CD4-positive, alpha-beta T cell treated with Interleukin-15 for 1 hour (primary cell): ENCODE measurements around the gene TOMM70.
"Not testable (repeated sequence)": the region's sequence is repeated elsewhere in the genome, so short reads cannot be mapped to it uniquely, and the experiment has no call there.

Source experiments
- DNase-seq: peaks from one replicate; pipeline ENCODE4 v3.0.0-alpha.2; 2020

TOMM70 gene

GRCh38 chr3:100400780-100401673, at the start of gene TOMM70, which contains the start of gene LNP1:
TSS of gene TOMM70 (minus strand) at chr3:100401089. CDS start at chr3:100400949, 140 bp downstream.
TSS of gene LNP1 (plus strand) at chr3:100401539. CDS start at chr3:100429730, 28,191 bp downstream.
- peak; percentile 92 for DNase-seq

DNA sequence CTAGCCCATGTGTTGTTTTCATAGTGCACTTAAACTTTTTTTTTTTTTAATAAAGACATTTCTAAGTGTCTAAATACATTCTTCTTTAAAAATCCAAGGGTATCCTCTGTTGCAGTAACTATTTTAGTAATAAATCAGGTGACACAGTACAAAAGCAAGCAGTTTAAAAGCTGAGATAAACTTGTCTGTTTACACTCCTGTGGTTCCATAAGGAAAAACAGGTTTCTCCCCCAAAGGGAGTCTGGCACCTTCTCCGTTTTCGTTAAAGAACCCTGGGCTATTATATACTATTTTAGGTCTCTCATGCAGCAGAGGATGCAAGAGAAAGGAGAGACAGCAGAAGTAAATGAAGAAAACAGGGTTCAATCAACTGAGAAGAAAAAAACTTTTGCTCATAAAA, 48.3 kb upstream of the TOMM70 start:
- no peak for DNase-seq

- no peak for DNase-seq
Observed at GRCh38 chr3:100448079-100448478, 47.2 kb upstream of the TOMM70 start.

- not testable (repeated sequence) for DNase-seq
Observed at GRCh38 chr3:100447067-100447466, 46.2 kb upstream of the TOMM70 start.

- no peak for DNase-seq
Observed at GRCh38 chr3:100443690-100444089, 42.8 kb upstream of the TOMM70 start.

DNA sequence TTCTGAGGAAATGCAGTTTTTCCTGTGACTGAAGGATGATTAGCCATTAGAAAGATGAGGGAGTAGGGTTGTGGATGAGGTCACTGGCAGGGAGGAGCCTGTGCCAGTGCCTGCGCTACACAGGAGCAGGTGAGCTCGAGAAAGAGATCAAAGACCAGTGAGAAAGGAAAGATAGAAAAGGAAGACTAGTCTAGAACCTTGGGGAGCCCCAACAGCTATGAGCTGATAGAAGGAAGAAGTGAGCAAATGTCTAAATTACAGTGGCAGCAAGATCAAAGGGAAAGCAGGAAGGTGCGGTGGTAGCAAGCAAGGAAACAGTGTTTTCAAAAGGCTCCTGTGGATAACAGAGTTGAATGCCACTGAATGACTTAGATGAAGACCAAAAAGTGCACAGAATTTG, 40.0 kb upstream of the TOMM70 start:
- no peak for DNase-seq

DNA sequence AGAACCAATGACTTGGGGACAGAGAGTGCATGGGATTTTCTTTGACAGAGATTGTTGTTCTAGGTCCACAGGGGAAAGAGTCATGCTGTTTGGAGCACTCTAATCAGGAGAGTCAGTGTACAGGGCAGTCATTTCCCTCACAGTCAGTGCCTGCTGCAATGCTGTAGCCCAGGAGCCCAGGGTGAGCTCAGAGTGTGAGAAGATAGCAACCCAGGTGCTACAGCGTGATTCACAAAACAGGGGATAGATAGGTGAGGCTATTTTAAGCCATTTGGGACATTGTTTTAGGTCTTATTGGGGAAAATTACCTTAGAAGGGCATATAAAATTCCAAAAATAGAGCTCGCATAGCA, 37.7 kb upstream of the TOMM70 start:
- no peak for DNase-seq

GRCh38 chr3:100437721-100438622, 37.1 kb upstream of the TOMM70 start:
- no peak for DNase-seq

DNA sequence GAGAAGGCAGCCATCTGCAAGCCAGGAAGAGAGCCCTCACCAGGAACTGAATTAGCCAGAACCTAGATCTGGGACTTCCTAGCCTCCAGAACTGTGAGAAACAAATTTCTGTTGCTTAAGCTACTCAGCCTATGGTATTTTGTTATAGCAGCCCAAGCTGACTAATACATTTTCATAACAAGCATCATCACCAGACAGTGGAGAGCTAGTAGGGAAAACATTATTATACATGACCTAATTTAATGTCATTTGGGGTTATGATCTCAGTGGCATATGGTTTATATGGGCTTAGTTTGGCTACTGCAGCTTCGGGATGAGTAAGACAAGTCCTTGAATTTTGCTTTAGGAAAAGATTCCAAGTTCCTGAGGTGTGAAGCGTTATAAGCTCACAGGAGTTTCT, 36.1 kb upstream of the TOMM70 start:
- DNase-seq = no peak

DNA sequence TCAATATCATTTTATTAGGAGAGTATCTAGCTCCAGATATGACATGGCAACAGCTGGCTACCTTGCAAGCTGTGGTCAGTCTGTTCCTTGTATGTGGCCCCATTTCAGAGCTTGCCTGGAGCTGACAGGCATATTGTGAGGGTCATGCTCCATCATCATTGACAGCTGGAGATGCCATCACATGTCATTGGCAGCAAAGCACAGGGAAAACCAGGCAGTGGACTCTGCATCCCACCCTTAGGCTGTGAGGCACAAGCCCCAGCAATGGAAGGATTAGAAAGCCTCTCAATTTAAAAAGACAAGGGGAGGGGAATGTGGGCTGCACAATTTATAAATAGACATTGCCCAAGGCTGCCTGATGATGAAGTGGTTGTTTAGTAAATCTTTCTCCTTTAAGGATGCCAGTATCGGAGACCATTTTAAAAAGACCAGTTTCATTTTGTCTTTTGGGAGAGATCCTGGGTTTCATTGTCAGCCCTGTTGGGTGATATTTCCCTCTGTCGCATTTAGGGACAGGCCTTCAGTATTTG, 28.4 kb upstream of the TOMM70 start:
- no peak for DNase-seq

DNA sequence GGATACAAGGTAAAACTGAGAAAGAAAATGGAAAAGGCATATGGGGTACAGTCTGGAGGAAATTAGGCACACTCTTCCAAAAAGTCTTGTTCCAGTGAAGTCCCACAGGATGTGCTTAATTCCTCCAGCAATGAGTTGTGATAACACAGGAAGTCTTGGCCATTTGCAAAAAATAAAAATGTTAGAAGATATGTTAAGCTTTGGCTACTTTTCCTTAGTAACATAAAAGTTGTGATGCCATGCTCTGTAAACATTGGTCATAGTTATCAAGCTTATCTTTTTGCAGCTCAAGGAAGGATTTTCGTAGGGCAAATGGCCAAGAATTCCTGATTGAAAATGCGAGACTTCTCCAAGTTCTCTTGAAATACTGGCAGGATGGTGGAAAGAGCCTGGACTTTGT, 26.8 kb upstream of the TOMM70 start:
- DNase-seq = no peak

DNA sequence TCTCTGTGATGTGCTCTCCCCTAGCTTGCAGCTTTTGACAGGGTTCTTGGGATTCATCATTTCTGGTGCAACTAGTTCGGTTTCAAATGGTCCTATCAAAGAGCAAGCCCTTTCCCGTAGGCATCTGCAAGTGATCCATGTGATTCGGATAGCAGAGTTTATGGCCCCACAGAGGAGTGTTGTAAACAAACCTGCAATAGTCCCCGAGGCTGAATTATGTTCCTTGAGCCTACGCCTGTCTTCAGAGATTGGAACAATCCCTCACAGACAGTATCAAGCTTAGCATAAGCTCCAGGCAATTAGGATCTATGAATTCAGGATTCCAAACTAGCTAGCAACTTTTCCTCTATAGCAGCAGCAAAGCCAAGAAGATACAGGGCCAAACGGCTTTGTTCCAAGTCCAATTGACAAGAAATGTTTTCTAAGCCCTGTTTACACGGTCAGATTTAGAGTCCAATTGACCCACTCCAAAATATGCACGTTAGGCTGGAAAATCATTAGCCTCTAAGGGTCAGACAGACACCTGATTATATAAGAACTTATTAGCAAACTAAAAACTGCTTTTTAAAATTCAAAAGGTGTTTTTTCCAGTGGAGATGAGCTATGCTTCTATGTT, 25.3 kb upstream of the TOMM70 start:
- DNase-seq = no peak

DNA sequence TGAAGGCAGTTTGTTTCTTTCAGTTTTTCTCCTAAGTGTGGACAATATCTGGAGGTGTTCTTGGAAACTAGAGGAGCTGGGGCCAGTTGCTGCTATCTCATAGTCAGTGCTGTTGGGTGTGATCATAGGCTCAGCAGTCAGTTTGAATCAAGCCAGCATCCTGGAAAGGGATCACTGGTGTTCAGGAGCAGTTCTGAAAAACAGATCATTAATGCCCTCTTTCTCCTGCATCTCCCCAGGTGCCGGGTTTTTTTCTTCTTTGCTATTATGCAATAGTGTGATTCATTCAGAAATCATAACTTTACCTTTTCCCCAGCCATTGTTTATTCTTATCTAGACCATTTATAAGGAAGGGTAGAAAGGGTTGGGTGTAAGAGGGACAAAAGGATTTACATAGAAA, 24.4 kb upstream of the TOMM70 start:
- DNase-seq = no peak

DNA sequence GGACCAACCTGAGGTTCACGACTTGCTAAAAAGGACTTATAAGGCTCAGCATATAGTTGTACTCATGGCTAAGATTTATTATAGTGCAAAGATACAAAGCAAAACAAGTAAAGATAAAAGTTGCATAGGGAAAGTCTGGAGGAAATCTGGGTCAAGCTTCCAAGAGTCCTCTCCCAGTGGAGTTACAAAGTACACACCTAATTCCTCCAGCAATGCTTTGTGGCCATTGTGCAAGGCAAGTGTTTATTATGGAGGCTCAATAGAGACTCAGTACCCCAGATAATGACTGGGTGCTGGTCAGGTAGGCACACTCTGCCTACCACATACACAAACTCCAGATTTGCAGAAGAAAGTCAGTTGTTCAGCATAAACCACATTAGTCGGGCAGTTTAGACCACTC, 23.4 kb upstream of the TOMM70 start:
- no peak for DNase-seq

GRCh38 chr3:100423611-100424010, 22.7 kb upstream of the TOMM70 start:
- no peak for DNase-seq

- DNase-seq = no peak
Observed at GRCh38 chr3:100420885-100421284, 20.0 kb upstream of the TOMM70 start.

- DNase-seq = no peak
Observed at GRCh38 chr3:100419406-100419805, 18.5 kb upstream of the TOMM70 start.

GRCh38 chr3:100416863-100417262, 16.0 kb upstream of the TOMM70 start:
- no peak for DNase-seq

GRCh38 chr3:100416176-100416575, 15.3 kb upstream of the TOMM70 start:
- no peak for DNase-seq

GRCh38 chr3:100413613-100414012, 12.7 kb upstream of the TOMM70 start:
- no peak for DNase-seq

DNA sequence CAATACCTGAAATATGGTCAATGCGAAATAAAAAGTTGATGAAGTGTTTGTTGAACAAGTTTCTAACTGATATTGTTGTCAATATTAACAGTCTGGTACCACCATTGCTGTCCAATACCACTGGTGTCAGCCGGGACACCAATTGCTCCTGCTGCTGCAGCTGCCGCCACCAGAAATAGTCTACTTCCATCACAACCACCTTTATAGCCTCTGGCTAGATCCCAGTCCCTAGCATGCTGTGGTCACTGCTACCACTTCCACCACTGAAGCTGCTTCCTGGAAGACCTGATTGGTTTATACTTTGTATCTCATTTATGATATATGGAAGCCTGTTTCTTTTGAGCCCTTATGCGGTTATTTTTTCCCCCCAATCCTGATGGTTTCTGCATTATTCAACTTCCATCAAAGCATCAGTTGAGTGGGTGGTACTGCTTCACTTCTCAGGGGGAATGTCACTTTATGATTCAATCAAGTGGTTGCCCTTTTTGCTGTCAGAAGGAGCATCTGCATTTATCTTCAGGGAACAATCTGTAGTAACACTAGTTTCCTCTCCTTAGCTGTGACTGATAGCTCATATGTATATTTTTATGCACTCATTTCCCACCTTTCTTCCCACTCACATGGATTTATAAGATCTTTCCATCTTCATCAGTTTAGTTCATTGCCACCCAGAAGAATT, 12.2 kb upstream of the TOMM70 start:
- no peak for DNase-seq
